ENCODE data around the gene LRRC41.
"Not testable (repeated sequence)": the region's sequence is repeated elsewhere in the genome, so short reads cannot be mapped to it uniquely, and the experiment has no call there.

The LRRC41 gene

DNA sequence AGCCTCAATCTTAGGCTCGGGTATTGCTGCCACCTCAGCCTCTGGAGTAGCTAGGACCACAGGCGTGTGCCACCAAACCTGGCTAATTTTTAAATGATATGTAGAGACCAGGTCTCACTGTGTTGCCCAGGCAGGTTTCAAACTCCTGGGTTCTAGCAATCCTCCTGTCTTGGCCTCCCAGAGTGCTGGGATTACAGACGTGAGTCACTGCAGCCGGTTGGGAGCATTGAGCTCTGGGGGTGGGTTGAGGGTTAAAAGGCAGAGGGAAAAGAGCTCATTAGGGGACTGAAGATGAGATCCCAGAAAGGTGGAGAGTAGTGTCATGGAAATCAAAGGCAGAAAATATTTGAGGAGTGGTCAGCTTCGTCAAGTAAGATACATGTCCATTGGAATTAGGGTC, 48.7 kb downstream of the LRRC41 start:
- no peaks in the 10 kb centered on the region for H3K36me3 Mint-ChIP-seq (ENCODE audit: low read depth)
- H3K4me1 Mint-ChIP-seq (ENCODE audit: low read depth), result no peaks in the 10 kb centered on the region
- no peaks in the 10 kb centered on the region for H3K27me3 Mint-ChIP-seq
- no peaks in the 10 kb centered on the region for H3K9me3 Mint-ChIP-seq
- H3K4me3 Mint-ChIP-seq, result no peak overlapping the region
- intact Hi-C loops (cut with micrococcal nuclease), result no loop called here
- no peak overlapping the region for H3K27ac Mint-ChIP-seq

- Mint-ChIP-seq H3K4me3 (peak overlapping the region; percentile 88), H3K36me3 (ENCODE audit: low read depth) (peaks cover 6% of the 10 kb centered on the region), H3K9me3 (no peaks in the 10 kb centered on the region), H3K27ac (peak overlapping the region; percentile 86), H3K27me3 (no peaks in the 10 kb centered on the region), H3K4me1 (ENCODE audit: low read depth) (peaks cover 20% of the 10 kb centered on the region)
- intact Hi-C loops (cut with micrococcal nuclease), result no loop called here
Observed at GRCh38 chr1:46248122-46248920, 55.1 kb downstream of the LRRC41 start.

DNA sequence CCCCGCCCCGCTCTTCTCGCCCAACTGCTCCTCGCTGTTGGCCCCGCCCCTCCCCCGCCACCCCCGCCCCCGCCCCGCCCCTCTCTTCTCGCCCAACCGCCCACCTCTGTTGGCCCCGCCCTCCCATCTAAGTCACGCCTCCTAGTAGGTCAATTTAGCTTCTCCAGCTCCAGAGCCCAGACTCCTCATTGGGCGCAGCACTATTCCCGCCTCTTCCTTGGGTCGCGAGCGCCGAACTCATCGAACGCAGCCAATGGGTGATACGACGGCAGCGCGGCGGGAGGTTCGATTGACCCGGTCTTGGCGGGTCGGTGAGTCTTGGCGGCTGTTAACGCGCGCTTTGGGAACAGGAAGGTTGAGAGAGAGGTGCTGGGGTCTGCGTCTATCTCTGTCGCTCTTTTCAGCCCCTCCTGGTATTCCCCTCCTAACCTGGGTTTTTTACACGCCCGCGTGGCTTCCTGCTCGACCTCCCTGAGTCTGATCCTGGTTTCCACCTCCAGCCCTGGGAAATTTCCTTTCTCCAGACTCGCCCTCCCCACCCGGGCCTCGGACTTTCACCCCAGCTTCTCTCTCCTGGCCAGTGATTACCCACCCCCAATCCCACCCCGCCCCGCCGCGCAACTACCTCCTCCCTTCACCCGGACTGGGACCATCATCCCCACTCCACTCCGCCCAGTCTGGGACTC, 55.8 kb downstream of the LRRC41 start, which contains the start of gene RAD54L:
TSS of gene RAD54L (plus strand) at position 328 of the 686 bp plus-strand sequence. CDS start 643 bp downstream, outside the sequence.
- H3K36me3 Mint-ChIP-seq (ENCODE audit: low read depth), result peaks cover 6% of the 10 kb centered on the region
- intact Hi-C loops (cut with micrococcal nuclease), result loop anchor here (2.0 kb wide), 2 partner anchors 55 to 93 kb away; partner anchors contain the start of genes LRRC41, NSUN4 and UQCRH

GRCh38 chr1:46246548-46247435, 56.6 kb downstream of the LRRC41 start:
- Mint-ChIP-seq H3K27ac (peak overlapping the region; percentile 86), H3K36me3 (ENCODE audit: low read depth) (peaks cover 6% of the 10 kb centered on the region), H3K9me3 (no peaks in the 10 kb centered on the region), H3K4me3 (peak overlapping the region; percentile 95), H3K4me1 (ENCODE audit: low read depth) (peaks cover 20% of the 10 kb centered on the region), H3K27me3 (no peaks in the 10 kb centered on the region)
- intact Hi-C loops (cut with micrococcal nuclease), result loop anchor here (2.0 kb wide), 2 partner anchors 56 to 94 kb away; partner anchors contain the start of genes LRRC41, NSUN4 and UQCRH

More for the DNA sequence above, 55.8 kb downstream of the LRRC41 start, which contains the start of gene RAD54L:
- peaks cover 20% of the 10 kb centered on the region for H3K4me1 Mint-ChIP-seq (ENCODE audit: low read depth)
- peak within 1 kb of the TSS; percentile 95 for H3K4me3 Mint-ChIP-seq
- peak within 1 kb of the TSS; percentile 86 for H3K27ac Mint-ChIP-seq
- H3K9me3 Mint-ChIP-seq, result no peaks in the 10 kb centered on the region
- no peaks in the 10 kb centered on the region for H3K27me3 Mint-ChIP-seq

DNA sequence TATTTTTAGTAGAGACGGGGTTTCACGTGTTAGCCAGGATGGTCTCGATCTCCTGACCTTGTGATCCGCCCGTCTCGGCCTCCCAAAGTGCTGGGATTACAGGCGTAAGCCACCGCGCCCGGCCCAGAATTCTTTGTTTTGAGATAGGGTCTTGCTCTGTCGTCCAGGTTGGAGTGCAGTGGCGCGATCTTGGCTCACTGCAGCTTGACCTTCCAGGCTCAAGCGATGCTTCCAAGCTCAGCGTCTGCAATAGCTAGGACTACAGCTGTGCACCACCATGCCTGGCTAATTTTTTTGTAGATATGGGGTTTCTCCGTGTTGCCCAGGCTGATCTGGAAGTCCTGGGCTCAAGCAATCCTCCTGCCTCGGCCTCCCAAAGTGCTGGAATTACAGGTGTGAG, 57.3 kb downstream of the LRRC41 start:
- H3K4me3 Mint-ChIP-seq; H3K27ac Mint-ChIP-seq; H3K9me3 Mint-ChIP-seq; H3K36me3 Mint-ChIP-seq (ENCODE audit: low read depth); H3K27me3 Mint-ChIP-seq: not testable (repeated sequence)
- intact Hi-C loops (cut with micrococcal nuclease), result loop anchor here (2.0 kb wide), 2 partner anchors 57 to 95 kb away; partner anchors contain the start of genes LRRC41, NSUN4 and UQCRH
- peaks cover 20% of the 10 kb centered on the region for H3K4me1 Mint-ChIP-seq (ENCODE audit: low read depth)

DNA sequence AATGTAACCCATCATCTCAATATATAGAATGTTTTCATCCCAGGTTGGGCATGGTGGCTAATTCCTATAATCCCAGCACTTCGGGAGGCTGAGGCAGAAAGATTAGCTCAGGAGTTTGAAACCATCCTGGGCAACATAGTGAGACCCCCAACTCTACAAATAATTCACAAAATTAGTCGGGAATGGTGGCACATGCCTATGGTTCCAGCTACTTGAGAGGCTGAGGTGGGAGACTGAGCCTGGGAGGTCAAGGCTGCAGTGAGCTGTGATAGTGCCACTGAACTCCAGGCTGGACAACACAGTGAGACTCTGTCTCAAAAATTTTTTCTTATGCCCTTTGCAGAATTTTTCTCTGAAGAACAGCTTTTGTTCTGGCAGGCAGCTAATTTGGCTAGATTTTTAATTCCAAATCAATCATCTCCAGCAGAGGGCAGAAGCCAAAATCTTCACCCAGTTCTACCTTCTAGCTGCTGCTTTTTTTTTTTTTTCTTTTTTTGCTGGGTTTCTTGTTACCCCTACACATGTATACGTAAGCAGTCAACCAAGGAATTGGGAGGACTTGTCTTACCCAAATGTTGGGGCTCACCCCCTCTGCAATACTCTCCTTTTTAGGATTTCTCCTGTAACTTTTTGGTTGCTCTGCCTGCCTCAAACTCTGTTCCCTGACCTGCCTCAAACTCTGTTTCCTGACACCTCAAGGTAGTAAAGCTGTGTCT, 58.6 kb downstream of the LRRC41 start:
- Mint-ChIP-seq H3K27me3 (no peaks in the 10 kb centered on the region), H3K9me3 (no peaks in the 10 kb centered on the region), H3K36me3 (ENCODE audit: low read depth) (peaks cover 6% of the 10 kb centered on the region), H3K4me3 (no peak overlapping the region), H3K27ac (no peak overlapping the region), H3K4me1 (ENCODE audit: low read depth) (peaks cover 20% of the 10 kb centered on the region)
- intact Hi-C loops (cut with micrococcal nuclease), result loop anchor here (2.0 kb wide), 1 partner anchor 104 kb away; no protein-coding TSS in a partner anchor

DNA sequence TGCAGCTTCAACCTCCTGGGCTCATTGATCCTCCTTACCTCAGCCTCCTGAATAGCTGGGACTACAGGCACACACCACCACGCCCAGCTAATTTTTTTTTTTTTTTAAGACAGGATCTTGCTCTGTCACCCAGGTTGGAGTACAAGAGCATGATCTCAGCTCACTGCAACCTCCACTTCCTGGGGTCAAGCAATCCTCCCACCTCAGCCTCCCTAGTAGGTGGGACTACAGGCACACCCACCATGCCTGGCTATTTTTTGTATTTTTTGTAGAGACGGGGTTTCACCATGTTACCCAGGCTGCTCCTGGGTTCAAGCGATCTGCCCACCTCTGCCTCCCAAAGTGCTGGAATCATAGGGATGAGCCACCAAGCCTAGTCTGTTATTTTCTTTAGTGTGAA, 59.6 kb downstream of the LRRC41 start:
- not testable (repeated sequence) for H3K36me3 Mint-ChIP-seq (ENCODE audit: low read depth); H3K27ac Mint-ChIP-seq; H3K4me3 Mint-ChIP-seq; H3K27me3 Mint-ChIP-seq; H3K9me3 Mint-ChIP-seq
- intact Hi-C loops (cut with micrococcal nuclease), result loop anchor here (2.0 kb wide), 1 partner anchor 105 kb away; no protein-coding TSS in a partner anchor
- peaks cover 15% of the 10 kb centered on the region for H3K4me1 Mint-ChIP-seq (ENCODE audit: low read depth)

GRCh38 chr1:46242918-46243317, 60.5 kb downstream of the LRRC41 start:
- Mint-ChIP-seq H3K4me1 (ENCODE audit: low read depth) (peaks cover 9% of the 10 kb centered on the region), H3K9me3 (no peaks in the 10 kb centered on the region), H3K27ac (no peak overlapping the region), H3K27me3 (no peaks in the 10 kb centered on the region), H3K36me3 (ENCODE audit: low read depth) (peaks cover 6% of the 10 kb centered on the region), H3K4me3 (no peak overlapping the region)
- intact Hi-C loops (cut with micrococcal nuclease), result no loop called here

- H3K9me3 Mint-ChIP-seq; H3K4me1 Mint-ChIP-seq (ENCODE audit: low read depth); H3K27ac Mint-ChIP-seq; H3K27me3 Mint-ChIP-seq; H3K36me3 Mint-ChIP-seq (ENCODE audit: low read depth); H3K4me3 Mint-ChIP-seq; intact Hi-C loops (cut with micrococcal nuclease): not testable (repeated sequence)
Observed at GRCh38 chr1:46241733-46242132, 61.7 kb downstream of the LRRC41 start.

DNA sequence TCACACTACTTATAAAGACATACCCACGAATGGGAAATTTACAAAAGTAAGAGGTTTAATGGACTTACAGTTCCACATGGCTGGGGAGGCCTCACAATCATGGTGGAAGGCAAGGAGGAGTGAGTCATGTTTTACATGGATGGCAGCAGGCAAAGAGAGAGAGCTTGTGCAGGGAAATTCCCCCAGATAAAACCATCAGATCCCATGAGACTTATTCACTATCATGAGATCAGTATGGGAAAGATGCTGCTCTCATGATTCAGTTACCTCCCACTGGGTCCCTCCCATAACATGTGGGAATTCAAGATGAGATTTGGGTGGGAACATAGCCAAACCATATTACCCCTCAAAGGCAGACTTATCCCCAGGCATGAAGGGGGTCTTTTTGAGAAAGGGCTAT, 64.6 kb downstream of the LRRC41 start:
- H3K4me1 Mint-ChIP-seq (ENCODE audit: low read depth); intact Hi-C loops (cut with micrococcal nuclease); H3K4me3 Mint-ChIP-seq; H3K27ac Mint-ChIP-seq; H3K27me3 Mint-ChIP-seq; H3K36me3 Mint-ChIP-seq (ENCODE audit: low read depth); H3K9me3 Mint-ChIP-seq: not testable (repeated sequence)

DNA sequence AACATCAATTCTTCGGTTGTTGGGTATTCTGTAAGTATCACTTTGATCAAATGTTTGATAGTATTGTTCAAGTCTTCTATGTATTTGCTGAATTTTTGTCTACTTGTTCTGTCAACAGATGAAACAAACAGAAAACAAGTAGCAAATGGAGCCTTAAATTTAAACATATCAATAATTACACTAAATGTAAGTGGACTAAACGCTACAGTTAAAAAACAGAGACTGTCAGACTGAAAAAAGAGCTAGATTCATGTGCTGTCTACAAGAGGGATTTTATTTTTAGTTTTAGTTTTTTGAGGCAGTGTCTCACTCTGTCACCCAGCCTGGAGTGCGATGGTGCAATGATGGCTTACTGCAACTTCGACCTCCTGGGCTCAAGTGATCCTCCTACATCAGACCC, 66.5 kb downstream of the LRRC41 start:
- Mint-ChIP-seq H3K27me3 (no peaks in the 10 kb centered on the region), H3K4me3 (no peak overlapping the region), H3K4me1 (ENCODE audit: low read depth) (peaks cover 6% of the 10 kb centered on the region), H3K36me3 (ENCODE audit: low read depth) (no peaks in the 10 kb centered on the region), H3K9me3 (no peaks in the 10 kb centered on the region), H3K27ac (no peak overlapping the region)
- intact Hi-C loops (cut with micrococcal nuclease), result no loop called here

DNA sequence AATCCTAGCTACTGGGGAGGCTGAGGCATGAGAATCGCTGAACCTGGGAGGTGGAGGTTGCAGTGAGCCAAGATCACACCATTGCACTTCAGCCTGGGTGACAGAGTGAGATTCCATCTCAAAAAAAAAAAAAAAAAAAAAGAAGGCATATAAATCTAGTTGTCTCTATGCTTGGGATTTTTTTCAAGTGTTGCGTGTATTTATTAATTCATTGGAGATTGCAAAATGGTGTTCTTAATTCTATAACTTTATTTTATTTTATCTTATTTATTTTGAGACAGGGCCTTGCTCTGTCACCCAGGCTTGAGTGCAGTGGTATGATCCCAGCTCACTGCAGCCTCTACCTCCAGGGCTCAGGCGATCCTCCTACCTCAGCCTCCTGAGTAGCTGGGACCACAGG, 72.2 kb downstream of the LRRC41 start:
- H3K9me3 Mint-ChIP-seq; H3K4me1 Mint-ChIP-seq (ENCODE audit: low read depth); intact Hi-C loops (cut with micrococcal nuclease); H3K27ac Mint-ChIP-seq; H3K27me3 Mint-ChIP-seq; H3K36me3 Mint-ChIP-seq (ENCODE audit: low read depth); H3K4me3 Mint-ChIP-seq: not testable (repeated sequence)
